Measurements from ENCODE around the gene TMEM151B. TPM values are rescaled to one million over a fixed set of nuclear protein-coding genes. Genes with fewer than 3 reads are reported as not detected.
A peak's percentile ranks its signal among the peaks of the same experiment; 100 is the strongest.

The TMEM151B gene
- total and polyA plus RNA-seq, 2 donors from 2014 or later: not detected

DNA sequence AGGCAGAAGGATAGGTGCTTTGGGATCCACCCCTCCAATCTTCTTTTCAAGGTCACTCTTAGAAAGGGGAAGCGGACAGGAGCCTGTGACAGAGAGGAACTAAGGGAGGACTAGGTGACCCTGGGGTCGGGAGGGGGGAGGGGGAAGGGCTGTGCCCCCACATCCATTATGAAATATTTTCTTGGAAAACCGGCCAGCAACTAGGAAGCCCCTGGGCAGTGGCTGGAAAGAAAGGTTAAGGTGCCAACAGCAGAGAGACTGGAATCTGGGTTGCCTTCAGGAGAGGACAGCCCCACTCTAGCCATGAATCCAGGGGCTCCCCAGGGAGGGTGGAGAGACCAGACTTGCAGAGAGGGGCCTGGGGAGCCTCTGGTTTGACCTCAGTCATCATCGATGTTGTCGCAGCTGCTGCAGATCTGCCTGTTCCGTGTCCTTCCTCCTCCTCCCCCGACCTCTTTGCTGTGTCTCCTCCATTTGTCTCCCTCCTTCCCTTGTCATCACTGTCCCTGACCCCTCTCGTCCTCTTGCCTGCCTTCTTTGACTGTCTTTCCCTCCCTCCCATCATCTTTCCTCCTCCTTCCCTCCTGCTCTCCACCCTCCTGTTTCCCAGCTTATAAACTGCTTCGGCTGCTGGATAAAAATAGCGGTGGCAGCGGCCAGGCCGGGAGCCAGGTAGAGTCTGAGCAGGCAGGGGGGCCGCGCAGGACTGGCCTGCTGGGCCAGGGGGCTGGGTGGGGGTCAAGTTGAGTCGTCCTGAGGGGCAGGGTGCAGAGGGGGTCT lies 43.7 kb upstream of the TMEM151B start:
- no peaks in the 10 kb centered on the region for H3K9me3 ChIP-seq (ENCODE audit: control insufficient read depth in 2 of 3, insufficient read depth in 1 of 3, low read length in 3 of 3)
- no peaks in the 10 kb centered on the region for H3K27me3 ChIP-seq (ENCODE audit: control insufficient read depth, insufficient read depth, low read length)
- H3K36me3 ChIP-seq (ENCODE audit: control insufficient read depth in 2 of 3, insufficient read depth in 3 of 3, low read length in 3 of 3): peaks cover 0 to 5% (median 0%) of the 10 kb centered on the region in 3 donors
- intact Hi-C loops (cut with DNase I): no loop called here
- TF ChIP-seq, protein P1, sequence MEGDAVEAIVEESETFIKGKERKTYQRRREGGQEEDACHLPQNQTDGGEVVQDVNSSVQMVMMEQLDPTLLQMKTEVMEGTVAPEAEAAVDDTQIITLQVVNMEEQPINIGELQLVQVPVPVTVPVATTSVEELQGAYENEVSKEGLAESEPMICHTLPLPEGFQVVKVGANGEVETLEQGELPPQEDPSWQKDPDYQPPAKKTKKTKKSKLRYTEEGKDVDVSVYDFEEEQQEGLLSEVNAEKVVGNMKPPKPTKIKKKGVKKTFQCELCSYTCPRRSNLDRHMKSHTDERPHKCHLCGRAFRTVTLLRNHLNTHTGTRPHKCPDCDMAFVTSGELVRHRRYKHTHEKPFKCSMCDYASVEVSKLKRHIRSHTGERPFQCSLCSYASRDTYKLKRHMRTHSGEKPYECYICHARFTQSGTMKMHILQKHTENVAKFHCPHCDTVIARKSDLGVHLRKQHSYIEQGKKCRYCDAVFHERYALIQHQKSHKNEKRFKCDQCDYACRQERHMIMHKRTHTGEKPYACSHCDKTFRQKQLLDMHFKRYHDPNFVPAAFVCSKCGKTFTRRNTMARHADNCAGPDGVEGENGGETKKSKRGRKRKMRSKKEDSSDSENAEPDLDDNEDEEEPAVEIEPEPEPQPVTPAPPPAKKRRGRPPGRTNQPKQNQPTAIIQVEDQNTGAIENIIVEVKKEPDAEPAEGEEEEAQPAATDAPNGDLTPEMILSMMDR (IDR thresholded peaks at IDR 0.05; ENCODE audit: borderline replicate concordance, extremely low read depth, insufficient read depth): no peak
- H3K9ac ChIP-seq (ENCODE audit: low read length in 3 of 3): peak overlapping the region in 1 of 3 donors; percentile 40
- FAIRE-seq: no peak
- peak overlapping the region in 1 of 2 donors; percentile 32 for H3K27ac ChIP-seq (ENCODE audit: low read depth in 2 of 2, low read length in 2 of 2)
- no peak overlapping the region for H3K4me3 ChIP-seq (ENCODE audit: low read length in 3 of 3)
- H3K4me1 ChIP-seq (ENCODE audit: control insufficient read depth in 2 of 3, insufficient read depth in 2 of 3, low read depth in 1 of 3, low read length in 3 of 3): peaks cover 0 to 25% (median 18%) of the 10 kb centered on the region in 3 donors
- peak in 1 of 5 donors; percentile 52 for DNase-seq

DNA sequence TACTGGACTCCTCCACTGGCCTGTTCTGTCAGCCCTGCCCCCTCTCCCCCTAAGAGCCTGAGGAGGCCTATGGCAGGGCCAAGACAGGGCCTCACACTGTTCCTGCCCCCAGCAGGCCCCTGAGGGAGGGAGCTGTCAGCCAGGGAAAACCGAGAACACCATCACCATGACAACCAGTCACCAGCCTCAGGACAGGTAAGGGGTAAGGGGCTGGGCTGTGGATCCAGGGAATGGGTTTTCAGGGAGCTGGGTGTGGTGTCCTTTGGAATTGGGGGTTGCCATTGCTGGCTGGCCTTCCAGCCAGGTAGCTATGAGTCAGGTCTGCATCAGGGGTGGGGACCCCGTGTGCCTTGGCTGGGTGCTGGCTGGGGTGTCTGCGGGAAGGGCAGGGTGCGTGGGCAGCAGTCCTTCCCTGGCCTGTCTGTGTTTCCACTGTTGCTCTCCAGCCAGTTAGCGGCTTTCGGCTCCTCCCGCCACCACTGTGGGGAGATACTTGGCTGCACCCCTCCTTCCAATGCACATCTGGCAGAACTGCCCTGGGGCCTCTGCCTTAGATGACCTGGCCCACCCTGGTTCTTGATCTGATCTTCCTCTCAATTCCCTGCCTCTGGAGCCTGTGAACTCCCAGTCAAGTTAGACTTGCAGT lies 43.0 kb upstream of the TMEM151B start:
- H3K4me3 ChIP-seq (ENCODE audit: low read length in 3 of 3): no peak overlapping the region
- H3K9me3 ChIP-seq (ENCODE audit: control insufficient read depth in 2 of 3, insufficient read depth in 1 of 3, low read length in 3 of 3): no peaks in the 10 kb centered on the region
- H3K27ac ChIP-seq (ENCODE audit: low read depth in 2 of 2, low read length in 2 of 2): peak overlapping the region in 1 of 2 donors; percentile 32
- peaks cover 0 to 5% (median 0%) of the 10 kb centered on the region in 3 donors for H3K36me3 ChIP-seq (ENCODE audit: control insufficient read depth in 2 of 3, insufficient read depth in 3 of 3, low read length in 3 of 3)
- FAIRE-seq: no peak
- TF ChIP-seq, protein P1 (IDR thresholded peaks at IDR 0.05; ENCODE audit: borderline replicate concordance, extremely low read depth, insufficient read depth): no peak
- no peaks in the 10 kb centered on the region for H3K27me3 ChIP-seq (ENCODE audit: control insufficient read depth, insufficient read depth, low read length)
- peak overlapping the region in 2 of 3 donors; percentile 12 to 40 for H3K9ac ChIP-seq (ENCODE audit: low read length in 3 of 3)
- peak in 4 of 5 donors; percentile 72 to 82 (median 76) for DNase-seq
- peaks cover 0 to 21% (median 18%) of the 10 kb centered on the region in 3 donors for H3K4me1 ChIP-seq (ENCODE audit: control insufficient read depth in 2 of 3, insufficient read depth in 2 of 3, low read depth in 1 of 3, low read length in 3 of 3)
- intact Hi-C loops (cut with DNase I): no loop called here

DNA sequence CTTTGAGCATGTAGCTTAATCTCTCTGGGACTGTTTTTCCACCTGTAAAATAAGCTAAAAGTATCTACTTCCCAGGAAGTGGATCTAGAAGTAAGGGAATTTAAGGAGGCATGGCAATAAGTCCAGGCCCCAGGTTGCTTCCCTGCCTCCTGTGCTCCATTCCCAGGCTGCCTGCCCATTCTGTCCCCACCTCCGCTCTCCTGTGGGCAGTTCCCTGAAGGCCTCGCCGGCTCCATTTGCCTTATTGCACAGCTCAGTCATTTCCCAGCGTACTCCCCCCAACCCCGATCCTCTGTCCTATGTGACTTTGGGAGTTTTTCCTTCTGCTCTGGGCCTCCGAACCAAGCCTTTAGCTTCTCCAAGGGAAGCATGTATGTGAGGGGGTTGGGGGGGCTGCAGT lies 42.2 kb upstream of the TMEM151B start:
- Histone ChIP-seq H3K4me3 (ENCODE audit: low read length in 3 of 3) (no peak overlapping the region), H3K4me1 (ENCODE audit: control insufficient read depth in 2 of 3, insufficient read depth in 2 of 3, low read depth in 1 of 3, low read length in 3 of 3) (peaks cover 0 to 20% (median 18%) of the 10 kb centered on the region in 3 donors), H3K9ac (ENCODE audit: low read length in 3 of 3) (no peak overlapping the region), H3K27ac (ENCODE audit: low read depth in 2 of 2, low read length in 2 of 2) (no peak overlapping the region), H3K27me3 (ENCODE audit: control insufficient read depth, insufficient read depth, low read length) (no peaks in the 10 kb centered on the region), H3K9me3 (ENCODE audit: control insufficient read depth in 2 of 3, insufficient read depth in 1 of 3, low read length in 3 of 3) (no peaks in the 10 kb centered on the region), H3K36me3 (ENCODE audit: control insufficient read depth in 2 of 3, insufficient read depth in 3 of 3, low read length in 3 of 3) (peaks cover 0 to 5% (median 0%) of the 10 kb centered on the region in 3 donors)
- FAIRE-seq: no peak
- no peak for DNase-seq
- intact Hi-C loops (cut with DNase I): no loop called here
- TF ChIP-seq, protein P1 (IDR thresholded peaks at IDR 0.05; ENCODE audit: borderline replicate concordance, extremely low read depth, insufficient read depth): no peak

All from kidney (tissue), 14 donors.